GM18511 (cell line): ENCODE data around the gene SLC6A18.
"Not testable (repeated sequence)": the region's sequence is repeated elsewhere in the genome, so short reads cannot be mapped to it uniquely, and the experiment has no call there.

Experiments used
- ATAC-seq: cut with Tn5 transposase; IDR thresholded peaks from one replicate; pipeline ENCODE4 v1.9.1; 2021; ENCODE audit warnings: mild to moderate bottlenecking, moderate library complexity; ENCODE audit not compliant: unreplicated experiment

The SLC6A18 gene

DNA sequence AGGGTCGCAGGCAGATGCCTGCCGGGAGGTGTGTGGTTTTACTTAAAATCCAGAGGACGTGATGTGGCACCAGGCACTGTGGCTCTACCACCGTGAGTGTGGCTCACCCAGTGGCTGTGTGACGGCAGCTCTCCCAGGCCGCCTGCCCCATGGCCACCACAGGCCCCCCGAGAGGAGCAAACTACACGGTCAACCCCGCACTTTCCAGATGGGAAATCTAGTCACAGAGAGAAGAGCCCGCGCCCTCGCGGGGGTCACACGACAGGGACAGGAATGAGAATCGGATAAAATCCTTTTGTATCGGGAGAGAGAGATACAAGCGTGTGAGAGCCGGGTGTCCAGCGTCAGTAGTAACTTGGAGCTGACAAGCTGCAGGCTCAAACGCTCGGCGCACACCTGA, 45.2 kb downstream of the SLC6A18 start:
- ATAC-seq: no peak

DNA sequence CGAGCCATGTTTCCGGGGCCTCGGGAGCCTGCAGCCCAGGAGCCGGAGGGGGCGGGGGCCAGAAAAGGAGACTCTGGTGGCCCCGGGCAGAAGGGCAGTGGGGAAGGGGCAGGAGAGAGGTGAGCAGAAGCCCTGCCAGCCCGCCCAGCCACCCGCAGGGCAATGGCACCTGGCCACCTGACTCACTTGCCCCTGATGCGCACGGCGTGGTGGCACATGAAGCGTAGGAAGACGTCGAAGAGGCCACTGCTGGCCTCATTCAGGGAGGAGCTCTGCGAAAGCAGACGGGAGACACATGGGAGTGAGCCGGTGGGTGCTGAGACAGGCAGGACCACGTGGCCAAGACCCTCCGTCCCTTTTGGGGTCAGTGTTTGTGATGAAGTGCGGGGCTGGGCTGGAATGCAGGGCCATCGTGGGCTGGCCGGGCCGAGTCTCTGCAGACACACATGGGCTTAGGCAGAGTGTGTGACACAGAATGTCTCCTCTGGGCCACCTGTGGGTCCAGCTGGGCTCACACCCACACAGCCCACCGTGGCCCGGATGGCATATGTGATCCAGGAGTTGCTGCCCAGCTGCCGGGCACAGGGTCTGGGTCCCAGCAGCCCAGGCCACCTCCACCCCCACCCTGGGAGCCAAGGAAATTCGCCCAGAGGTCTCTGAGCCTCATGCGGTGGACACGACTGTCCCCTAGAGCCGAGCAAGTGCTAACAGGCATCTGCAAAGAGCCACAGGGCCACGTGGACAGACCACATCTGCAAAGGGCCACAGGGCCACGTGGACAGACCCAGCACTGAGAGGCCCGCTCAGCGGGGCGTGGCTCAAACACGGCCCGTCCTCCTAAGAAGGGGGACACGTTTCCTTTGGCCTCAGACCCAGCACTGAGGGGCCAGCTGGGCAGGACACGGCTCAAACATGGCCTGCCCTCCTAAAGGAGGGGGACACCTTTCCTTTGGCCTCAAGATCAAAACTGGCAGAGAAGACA, 46.0 kb downstream of the SLC6A18 start:
- no peak for ATAC-seq

DNA sequence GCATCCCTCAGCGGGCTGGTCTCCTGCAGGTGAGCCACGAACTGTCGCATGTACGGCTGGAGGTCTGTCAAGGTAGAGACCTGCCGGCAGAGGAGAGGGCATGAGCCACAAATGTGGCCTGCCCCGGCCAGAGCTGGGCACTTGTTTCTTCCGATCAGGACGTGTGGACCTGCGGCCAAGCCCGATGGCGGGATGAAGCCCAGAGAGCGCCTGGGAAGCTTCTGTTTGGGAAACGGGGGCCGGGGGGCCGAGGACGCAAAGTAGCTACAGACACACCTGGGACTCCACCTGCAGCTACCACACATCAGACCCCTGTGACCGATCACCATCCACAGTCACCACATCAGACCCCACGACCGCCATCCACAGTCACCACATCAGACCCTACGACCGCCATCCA, 47.0 kb downstream of the SLC6A18 start:
- no peak for ATAC-seq

DNA sequence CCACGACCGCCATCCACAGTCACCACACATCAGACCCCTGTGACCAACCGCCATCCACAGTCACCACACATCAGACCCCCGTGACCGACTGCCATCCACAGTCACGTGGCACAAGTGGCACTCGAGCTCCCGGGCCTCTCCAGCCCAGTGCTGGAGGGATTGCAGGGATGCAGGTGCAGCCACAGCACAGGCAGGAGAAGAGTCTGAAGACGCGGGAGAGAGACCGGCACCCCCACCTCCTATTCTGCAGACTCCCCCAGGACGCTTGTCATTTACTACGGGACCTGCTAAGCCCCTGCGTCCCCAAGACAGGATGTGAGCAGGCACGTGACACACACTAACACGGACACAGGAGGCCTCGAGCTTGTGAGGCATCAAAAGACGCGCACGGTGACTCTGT, 48.6 kb downstream of the SLC6A18 start:
- ATAC-seq: no peak

DNA sequence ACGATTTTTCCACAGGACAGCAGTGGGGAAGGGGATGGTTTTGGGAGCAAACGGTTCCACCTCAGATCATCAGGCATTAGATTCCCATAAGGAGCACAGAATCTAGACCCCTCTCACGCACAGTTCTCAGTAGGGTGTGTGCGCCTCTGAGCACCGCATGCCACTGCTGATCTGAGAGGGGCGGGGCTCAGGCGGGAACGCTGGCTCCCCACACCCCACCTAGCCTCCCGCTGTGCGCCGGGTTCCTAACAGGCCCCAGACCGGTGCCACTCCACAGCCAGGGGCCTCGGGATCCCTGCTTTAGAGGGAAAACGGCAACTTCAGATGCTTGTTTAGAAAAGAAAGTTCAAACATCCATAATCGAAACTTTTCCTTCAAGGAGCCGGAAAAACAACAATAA, 49.3 kb downstream of the SLC6A18 start:
- ATAC-seq: no peak

DNA sequence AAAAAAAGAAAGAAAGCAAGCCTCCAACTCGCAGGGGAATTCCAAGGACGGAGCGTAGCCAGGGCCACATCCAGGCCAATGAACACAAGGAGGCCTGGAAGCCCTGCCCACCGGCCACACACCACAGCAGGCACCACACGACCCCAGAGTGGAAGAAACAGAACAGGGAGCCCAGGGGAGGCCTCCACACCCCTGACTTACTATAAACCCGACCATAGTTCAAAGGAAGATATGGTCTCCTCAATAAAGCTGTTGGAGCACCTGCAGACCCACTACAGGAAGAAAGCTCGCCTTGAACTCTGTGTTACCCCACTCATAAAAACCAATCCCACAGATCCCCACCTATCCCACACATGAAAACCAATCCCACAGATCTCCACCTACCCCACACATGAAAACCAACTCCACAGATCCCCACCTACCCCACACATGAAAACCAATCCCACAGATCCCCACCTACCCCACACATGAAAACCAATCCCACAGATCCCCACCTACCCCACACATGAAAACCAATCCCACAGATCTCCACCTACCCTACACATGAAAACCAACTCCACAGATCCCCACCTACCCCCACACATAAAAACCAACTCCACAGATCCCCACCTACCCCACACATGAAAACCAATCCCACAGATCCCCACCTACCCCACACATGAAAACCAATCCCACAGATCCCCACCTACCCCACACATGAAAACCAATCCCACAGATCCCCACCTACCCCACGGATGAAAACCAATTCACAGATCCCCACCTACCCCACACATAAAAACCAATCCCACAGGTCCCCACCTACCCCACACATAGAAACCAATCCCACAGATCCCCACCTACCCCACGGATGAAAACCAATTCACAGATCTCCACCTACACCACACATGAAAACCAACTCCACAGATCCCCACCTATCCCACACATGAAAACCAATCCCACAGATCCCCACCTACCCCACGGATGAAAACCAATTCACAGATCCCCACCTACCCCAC, 50.5 kb downstream of the SLC6A18 start:
- ATAC-seq: not testable (repeated sequence)

DNA sequence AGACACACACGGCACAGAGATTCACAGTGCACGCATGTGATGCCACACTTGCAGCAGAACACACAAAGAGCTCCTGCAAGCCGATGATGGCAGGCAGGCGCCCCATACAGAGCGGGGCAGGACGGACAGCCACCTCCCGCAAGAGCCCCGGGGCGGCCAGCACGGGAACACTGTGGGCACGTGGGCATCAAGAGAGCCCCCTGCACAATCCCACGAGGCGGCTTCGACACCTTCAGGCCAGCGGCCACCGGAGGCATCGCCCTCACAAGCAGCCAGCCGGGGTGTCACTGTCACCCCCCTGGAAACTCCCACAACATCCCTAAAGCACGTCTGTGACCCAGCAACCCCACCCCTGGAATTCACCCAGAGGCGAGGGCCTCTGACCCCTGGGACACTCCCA, 51.7 kb downstream of the SLC6A18 start:
- ATAC-seq: no peak

DNA sequence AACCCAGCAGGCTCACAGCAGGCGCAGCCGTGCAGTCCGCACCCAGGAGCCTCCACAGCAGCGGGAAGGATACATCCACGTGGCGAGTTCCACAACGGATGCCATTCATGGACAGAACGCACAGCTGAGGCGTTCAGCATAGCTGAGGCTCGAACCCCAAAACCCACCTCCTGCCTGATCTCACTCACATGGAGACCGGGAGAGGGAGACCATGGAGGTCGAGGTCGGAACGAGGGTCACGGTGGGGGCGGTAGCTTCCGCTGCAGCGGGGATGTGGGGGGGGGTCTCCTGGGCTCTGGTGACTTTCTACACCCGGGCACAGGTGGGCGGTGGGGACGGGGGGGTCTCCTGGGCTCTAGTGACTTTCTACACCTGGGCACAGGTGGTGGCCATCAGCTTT, 52.1 kb downstream of the SLC6A18 start:
- ATAC-seq: no peak

DNA sequence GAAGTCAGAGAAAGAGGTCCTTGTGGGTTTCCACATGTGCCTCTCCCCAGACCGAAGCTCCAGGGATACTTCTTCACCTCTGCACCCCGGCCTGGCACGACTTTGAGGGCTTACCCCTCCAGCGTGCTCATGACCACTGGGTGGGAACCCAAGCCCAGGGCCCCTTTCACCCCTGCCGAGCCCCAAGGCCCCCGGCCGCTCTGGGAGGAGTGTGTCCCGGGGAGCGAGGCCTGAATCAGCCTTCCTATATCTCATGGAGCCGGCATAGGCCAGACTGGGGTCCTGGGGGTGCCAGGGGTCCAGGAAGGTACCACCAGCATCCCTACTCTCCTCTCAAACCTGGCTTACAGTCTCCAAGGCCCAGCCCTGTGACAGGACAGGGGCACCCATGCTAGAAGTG, 52.6 kb downstream of the SLC6A18 start:
- ATAC-seq: no peak

DNA sequence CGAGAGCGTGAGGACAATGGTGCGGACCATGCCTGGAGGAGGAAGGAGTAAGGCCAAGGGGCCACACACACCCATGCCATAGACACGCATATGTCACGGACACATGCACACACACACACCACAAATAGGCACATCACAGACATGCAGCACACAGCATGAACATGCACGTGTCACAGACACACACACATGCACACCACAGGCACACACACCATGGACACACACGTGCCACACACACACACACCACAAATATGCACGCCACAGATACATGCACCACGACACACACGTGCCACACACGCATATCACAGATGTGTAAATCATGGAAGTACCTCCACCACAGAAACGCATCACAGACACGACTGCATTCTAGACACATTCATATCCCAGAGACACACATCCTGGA, 53.0 kb downstream of the SLC6A18 start:
- no peak for ATAC-seq

DNA sequence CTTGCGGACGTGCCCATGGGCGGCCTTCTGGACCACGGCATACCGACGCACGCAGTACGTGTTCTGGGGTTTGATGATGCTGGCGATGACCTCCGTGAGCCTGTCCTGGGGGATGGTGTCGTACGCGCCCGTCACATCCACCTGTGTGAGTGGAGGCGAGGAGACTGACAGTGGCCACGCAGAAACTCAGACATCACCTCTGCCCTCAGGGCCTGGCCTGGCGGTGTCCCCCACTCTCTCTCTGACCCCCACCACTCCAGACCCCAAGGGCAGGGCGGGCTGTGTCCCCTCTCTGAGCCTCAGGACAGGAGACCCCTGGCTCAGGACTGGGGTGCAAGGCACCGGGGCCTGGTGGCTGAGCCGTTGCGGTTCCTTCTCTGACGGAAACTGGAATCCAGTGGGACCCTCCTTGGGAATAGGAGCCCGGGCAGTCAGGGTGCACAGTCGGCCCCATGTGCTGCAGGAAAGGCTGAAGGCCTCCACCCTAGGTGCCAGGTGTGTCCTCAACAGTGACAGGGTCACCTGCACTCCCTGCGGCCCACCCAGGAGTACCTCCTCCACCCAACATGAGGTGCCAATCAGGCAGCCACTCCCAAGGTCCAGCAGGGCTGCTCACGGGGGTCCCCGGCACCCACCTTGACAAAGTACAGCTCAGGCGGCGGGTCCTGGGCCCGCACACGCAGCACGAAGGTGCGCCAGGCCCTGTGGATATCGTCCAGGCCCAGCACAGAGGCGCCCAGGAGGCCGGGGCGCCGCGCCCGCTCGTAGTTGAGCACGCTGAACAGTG, 53.7 kb downstream of the SLC6A18 start:
- ATAC-seq: no peak

DNA sequence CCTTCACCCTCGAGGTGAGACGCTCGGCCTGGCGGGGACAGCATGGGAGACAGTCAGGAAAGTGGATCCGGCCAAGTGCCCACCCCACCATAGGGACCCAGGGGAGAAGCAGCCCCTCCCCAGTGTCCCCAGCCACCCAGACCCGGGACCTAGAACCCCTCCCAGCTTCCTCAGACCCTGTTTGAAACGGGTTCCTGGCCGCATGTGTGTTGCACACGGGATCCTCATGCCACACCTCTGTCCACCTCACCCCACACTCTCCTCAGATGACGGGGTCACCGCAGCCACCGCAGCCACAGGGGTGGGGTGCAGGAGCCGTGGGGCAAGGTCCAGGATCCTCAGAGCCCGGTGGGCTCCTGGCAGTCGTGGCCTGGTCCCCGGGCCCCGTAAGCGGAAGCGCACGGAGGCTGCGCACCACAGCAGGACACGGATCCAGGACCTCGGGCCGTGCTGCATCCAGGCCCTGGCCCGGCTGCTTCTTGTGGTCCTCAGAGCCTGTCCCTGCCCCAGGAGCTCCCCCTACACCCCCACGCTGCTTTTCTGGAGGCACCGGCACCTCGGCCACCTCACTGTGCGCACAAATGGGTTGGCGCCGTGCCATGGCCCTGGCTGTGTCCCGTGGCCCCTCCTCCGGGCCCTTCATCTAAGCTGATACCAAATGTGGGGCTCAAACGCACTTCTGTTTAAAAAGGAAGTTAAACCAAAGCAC, 54.4 kb downstream of the SLC6A18 start:
- no peak for ATAC-seq

DNA sequence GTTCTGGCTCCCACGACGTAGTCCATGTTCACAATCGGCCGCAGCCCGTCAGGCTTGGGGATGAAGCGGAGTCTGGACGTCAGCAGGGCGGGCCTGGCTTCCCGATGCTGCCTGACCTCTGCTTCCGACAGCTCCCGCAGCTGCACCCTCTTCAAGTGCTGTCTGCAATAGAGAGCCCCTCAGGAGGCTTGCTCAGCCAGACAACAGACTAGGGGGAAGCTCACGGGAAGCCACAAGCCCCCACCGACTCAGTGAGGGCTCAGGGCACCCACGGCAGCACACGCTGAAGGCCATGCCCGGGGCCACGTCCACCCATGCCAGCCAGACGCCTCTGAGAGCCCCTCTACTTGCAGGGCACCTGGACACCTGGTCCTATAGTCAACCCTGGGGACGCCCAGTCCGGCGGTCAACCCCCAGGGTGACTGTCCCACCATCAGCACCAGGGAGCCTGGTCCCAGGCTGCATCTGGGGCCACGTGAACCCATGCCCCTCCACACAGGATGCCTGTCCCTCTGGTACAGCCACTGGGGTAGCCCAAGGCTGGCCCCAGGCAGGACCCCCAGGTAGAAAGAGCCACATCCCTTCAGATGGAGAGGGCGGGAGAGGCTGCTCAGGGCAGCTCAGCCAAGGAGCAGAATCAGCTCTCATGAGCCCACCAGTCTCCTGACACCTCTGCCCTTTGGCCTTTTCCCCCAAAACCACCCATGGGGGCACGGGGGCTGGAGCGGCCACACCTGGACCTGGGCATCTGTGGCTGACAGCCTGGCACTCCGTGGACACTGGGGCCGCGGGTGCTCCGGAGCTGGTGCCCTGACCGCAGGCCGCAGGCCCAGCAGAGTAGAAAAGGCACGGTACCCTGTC, 55.2 kb downstream of the SLC6A18 start:
- no peak for ATAC-seq

DNA sequence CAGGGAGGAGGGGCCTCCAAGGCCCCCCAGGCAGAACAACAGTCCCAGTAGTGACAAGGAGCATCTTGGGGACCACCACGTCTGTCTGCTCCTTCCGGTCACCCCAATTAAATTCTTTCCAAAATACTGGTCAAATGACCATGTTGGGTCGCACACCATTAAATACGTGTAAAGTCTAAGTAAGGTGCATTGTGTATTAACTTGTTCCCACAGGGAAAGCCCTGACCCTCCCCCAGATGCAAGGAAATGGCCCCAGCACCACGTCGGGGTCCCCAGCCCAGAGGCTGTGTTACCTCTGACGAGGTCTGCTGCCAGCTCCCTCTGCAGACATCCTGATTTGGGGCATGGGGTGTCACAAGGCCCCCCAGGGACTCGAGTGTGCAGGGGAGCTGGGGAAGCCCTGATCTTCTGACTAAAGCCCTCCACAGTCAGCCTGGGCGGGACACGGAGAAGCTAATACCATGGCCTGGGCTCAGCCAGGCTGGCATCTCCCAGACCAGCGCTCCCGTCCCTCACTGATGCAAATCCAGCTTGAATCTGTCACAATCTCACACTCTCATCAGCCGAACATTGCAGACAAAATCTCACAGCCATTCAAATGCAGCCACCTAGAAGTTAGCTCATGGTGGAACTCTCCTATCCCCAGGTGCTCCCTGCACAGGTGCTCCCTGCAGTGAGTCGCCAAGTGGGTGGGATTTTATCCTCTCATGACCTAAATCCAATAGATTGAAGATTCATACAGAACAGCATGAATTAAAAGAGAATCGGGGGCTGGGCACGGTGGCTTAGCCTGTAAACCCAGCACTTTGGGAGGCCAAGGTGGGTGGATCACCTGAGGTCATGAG, 56.1 kb downstream of the SLC6A18 start:
- no peak for ATAC-seq

DNA sequence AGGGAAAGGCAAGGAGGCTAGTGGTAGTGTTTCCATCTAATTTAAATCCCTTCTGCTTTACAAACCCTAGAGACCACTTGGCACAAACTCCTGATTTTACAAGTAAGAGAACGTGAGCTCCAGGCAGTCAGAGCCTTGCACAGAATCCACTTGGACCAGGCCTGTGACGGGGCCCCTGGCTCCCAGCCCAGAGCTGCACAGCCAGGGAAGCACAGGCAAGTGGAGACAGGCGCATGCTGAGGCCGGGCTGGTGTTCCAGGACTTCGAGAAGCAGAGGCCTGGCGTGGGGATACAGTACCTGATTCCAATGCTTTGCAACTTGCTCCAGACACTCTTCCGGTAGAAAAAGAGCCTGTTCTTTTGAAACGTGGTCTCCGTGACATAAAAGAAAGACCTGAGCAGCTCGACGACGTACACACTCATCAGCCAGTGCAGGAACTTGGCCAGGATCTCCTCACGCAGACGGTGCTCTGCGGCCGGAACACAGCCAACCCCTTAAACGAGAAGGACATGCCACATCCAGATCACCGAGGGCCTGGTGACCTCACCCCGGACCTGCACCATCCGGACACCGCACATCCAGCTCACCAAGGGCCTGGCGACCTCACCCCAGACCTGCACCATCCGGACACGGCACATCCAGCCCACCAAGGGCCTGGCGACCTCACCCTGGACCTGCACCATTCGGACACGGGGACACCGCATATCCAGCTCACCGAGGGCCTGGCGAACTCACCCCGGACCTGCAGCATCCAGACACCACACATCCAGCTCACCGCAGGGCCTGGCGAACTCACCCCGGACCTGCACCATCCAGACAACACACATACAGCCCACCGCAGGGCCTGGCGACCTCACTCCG, 57.2 kb downstream of the SLC6A18 start:
- no peak for ATAC-seq

DNA sequence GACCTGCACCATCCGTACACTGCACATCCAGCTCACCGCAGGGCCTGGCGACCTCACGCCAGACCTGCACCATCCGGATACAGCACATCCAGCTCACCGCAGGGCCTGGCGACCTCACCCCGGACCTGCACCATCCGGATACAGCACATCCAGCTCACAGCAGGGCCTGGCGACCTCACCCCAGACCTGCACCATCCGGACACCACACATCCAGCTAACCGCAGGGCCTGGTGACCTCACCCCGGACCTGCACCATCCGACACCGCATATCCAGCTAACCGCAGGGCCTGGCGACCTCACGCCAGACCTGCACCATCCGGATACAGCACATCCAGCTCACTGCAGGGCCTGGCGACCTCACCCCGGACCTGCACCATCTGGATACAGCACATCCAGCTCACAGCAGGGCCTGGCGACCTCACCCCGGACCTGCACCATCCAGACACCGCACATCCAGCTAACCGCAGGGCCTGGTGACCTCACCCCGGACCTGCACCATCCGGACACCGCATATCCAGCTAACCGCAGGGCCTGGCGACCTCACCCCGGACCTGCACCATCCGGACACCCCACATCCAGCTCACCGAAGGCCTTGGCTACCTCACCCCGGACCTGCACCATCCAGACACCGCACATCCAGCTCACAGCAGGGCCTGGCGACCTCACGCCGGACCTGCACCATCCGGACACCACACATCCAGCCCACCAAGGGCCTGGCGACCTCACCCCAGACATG, 58.0 kb downstream of the SLC6A18 start:
- ATAC-seq: not testable (repeated sequence)

DNA sequence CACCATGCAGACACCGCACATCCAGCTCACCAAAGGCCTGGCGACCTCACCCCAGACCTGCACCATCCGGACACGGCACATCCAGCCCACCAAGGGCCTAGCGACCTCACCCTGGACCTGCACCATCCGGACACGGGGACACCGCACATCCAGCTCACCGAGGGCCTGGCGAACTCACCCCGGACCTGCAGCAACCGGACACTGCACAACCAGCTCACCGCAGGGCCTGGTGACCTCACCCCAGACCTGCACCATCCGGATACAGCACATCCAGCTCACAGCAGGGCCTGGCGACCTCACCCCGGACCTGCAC, 58.5 kb downstream of the SLC6A18 start:
- not testable (repeated sequence) for ATAC-seq
